ACC112 (cell line): ENCODE measurements around the gene LRPPRC.

ENCODE experiments used
- H2AFZ ChIP-seq: fragments of 200-600 bp; sonication (generic); one replicate; pipeline ENCODE4 v1.6.0; 2017; ENCODE audit warnings: antibody characterized with exemption, low read length; ENCODE audit not compliant: unreplicated experiment
- H3K27ac ChIP-seq: fragments of 200-600 bp; sonication (generic); 2 replicates; pipeline ENCODE4 v1.5.1; 2014; ENCODE audit warnings: low read depth, mild to moderate bottlenecking, antibody characterized with exemption, low read length, moderate library complexity
- H3K27me3 ChIP-seq: fragments of 200-600 bp; sonication (generic); 2 replicates; pipeline ENCODE4 v1.6.1; 2014; ENCODE audit warnings: mild to moderate bottlenecking, antibody characterized with exemption, low read length, moderate library complexity, mixed read lengths; ENCODE audit not compliant: insufficient read depth
- H3K36me3 ChIP-seq: fragments of 200-600 bp; sonication (generic); 2 replicates; pipeline ENCODE4 v1.6.1; 2016; ENCODE audit warnings: mild to moderate bottlenecking, antibody characterized with exemption, low read length, moderate library complexity, mixed read lengths; ENCODE audit not compliant: insufficient read depth
- H3K4me1 ChIP-seq: fragments of 200-600 bp; sonication (generic); one replicate; pipeline ENCODE4 v1.6.1; 2016; ENCODE audit warnings: low read length, mixed read lengths; ENCODE audit not compliant: insufficient read depth, unreplicated experiment, control insufficient read depth
- H3K4me3 ChIP-seq: fragments of 200-600 bp; sonication (generic); 2 replicates; pipeline ENCODE4 v1.5.1; 2014; ENCODE audit warnings: mild to moderate bottlenecking, low read depth, low read length
- H3K79me2 ChIP-seq: fragments of 200-600 bp; sonication (generic); one replicate; pipeline ENCODE4 v1.6.0; 2016; ENCODE audit warnings: low read length; ENCODE audit not compliant: control insufficient read depth, unreplicated experiment, insufficient read depth

LRPPRC gene

GRCh38 chr2:44010266-44010665 is 14.5 kb upstream of the LRPPRC start:
- no peak overlapping the region for H2AFZ ChIP-seq
- no peak overlapping the region for H3K27ac ChIP-seq

GRCh38 chr2:44009136-44009735 is 13.4 kb upstream of the LRPPRC start:
- no peak overlapping the region for H3K4me3 ChIP-seq

More at GRCh38 chr2:44010266-44010665, 14.5 kb upstream of the LRPPRC start:
- Histone ChIP-seq H3K36me3 (no peaks in the 10 kb centered on the region), H3K4me3 (no peak overlapping the region), H3K4me1 (no peaks in the 10 kb centered on the region), H3K27me3 (peaks cover 68% of the 10 kb centered on the region), H3K79me2 (no peaks in the 10 kb centered on the region)

GRCh38 chr2:44005846-44006245 is 10.1 kb upstream of the LRPPRC start:
- H3K4me3 ChIP-seq: no peak overlapping the region
- no peaks in the 10 kb centered on the region for H3K4me1 ChIP-seq
- peaks cover 66% of the 10 kb centered on the region for H3K27me3 ChIP-seq
- no peak overlapping the region for H2AFZ ChIP-seq
- no peaks in the 10 kb centered on the region for H3K79me2 ChIP-seq
- no peaks in the 10 kb centered on the region for H3K36me3 ChIP-seq
- H3K27ac ChIP-seq: no peak overlapping the region

More at GRCh38 chr2:44009136-44009735, 13.4 kb upstream of the LRPPRC start:
- Histone ChIP-seq H2AFZ (no peak overlapping the region), H3K36me3 (no peaks in the 10 kb centered on the region), H3K4me1 (no peaks in the 10 kb centered on the region), H3K27me3 (peaks cover 62% of the 10 kb centered on the region), H3K27ac (no peak overlapping the region), H3K79me2 (no peaks in the 10 kb centered on the region)

- no peak overlapping the region for H3K4me3 ChIP-seq
- no peak overlapping the region for H2AFZ ChIP-seq
- H3K79me2 ChIP-seq: no peaks in the 10 kb centered on the region
- H3K36me3 ChIP-seq: no peaks in the 10 kb centered on the region
- no peak overlapping the region for H3K27ac ChIP-seq
- no peaks in the 10 kb centered on the region for H3K4me1 ChIP-seq
- peaks cover 57% of the 10 kb centered on the region for H3K27me3 ChIP-seq
Measured at GRCh38 chr2:44004735-44005602, 9.2 kb upstream of the LRPPRC start.

GRCh38 chr2:44001716-44002115 is 5.9 kb upstream of the LRPPRC start:
- no peaks in the 10 kb centered on the region for H3K36me3 ChIP-seq
- no peaks in the 10 kb centered on the region for H3K4me1 ChIP-seq
- no peaks in the 10 kb centered on the region for H3K79me2 ChIP-seq
- peaks cover 35% of the 10 kb centered on the region for H3K27me3 ChIP-seq
- no peak overlapping the region for H2AFZ ChIP-seq
- H3K4me3 ChIP-seq: no peak overlapping the region
- H3K27ac ChIP-seq: no peak overlapping the region

GRCh38 chr2:43998263-43998662 is 2.5 kb upstream of the LRPPRC start:
- Histone ChIP-seq H2AFZ (no peak overlapping the region), H3K27me3 (peaks cover 22% of the 10 kb centered on the region), H3K27ac (no peak overlapping the region), H3K79me2 (peaks cover 25% of the 10 kb centered on the region), H3K36me3 (peaks cover 7% of the 10 kb centered on the region; the same call in 1 of the 2 replicates), H3K4me1 (peaks cover 14% of the 10 kb centered on the region), H3K4me3 (no peak overlapping the region)

GRCh38 chr2:43993437-43993836 is 2.4 kb downstream of the LRPPRC start:
- Histone ChIP-seq H2AFZ (no peak overlapping the region), H3K4me3 (peak overlapping the region; percentile 100), H3K36me3 (peaks cover 24% of the 10 kb centered on the region), H3K27me3 (no peaks in the 10 kb centered on the region), H3K27ac (no peak overlapping the region), H3K4me1 (peaks cover 17% of the 10 kb centered on the region), H3K79me2 (peaks cover 73% of the 10 kb centered on the region)

- H2AFZ ChIP-seq: no peak overlapping the region
- H3K36me3 ChIP-seq: peaks cover 31% of the 10 kb centered on the region
- H3K27ac ChIP-seq: no peak overlapping the region
- H3K79me2 ChIP-seq: peaks cover 92% of the 10 kb centered on the region
- H3K4me1 ChIP-seq: peaks cover 14% of the 10 kb centered on the region
- H3K27me3 ChIP-seq: no peaks in the 10 kb centered on the region
- no peak overlapping the region for H3K4me3 ChIP-seq
Measured at GRCh38 chr2:43989545-43989944, 6.2 kb downstream of the LRPPRC start.

GRCh38 chr2:43986600-43986999 is 9.2 kb downstream of the LRPPRC start:
- no peaks in the 10 kb centered on the region for H3K4me1 ChIP-seq
- no peak overlapping the region for H3K27ac ChIP-seq
- H2AFZ ChIP-seq: no peak overlapping the region
- no peaks in the 10 kb centered on the region for H3K27me3 ChIP-seq
- H3K36me3 ChIP-seq: peaks cover 10% of the 10 kb centered on the region
- H3K4me3 ChIP-seq: no peak overlapping the region
- peaks cover 82% of the 10 kb centered on the region for H3K79me2 ChIP-seq

- H3K27ac ChIP-seq: no peak overlapping the region
- no peaks in the 10 kb centered on the region for H3K27me3 ChIP-seq
- H3K79me2 ChIP-seq: peaks cover 70% of the 10 kb centered on the region
- no peak overlapping the region for H2AFZ ChIP-seq
- no peak overlapping the region for H3K4me3 ChIP-seq
- H3K36me3 ChIP-seq: peaks cover 6% of the 10 kb centered on the region
- no peaks in the 10 kb centered on the region for H3K4me1 ChIP-seq
Measured at GRCh38 chr2:43985359-43985758, 10.4 kb downstream of the LRPPRC start.

GRCh38 chr2:43984533-43984932 is 11.3 kb downstream of the LRPPRC start:
- Histone ChIP-seq H3K27me3 (no peaks in the 10 kb centered on the region), H3K79me2 (peaks cover 61% of the 10 kb centered on the region), H3K4me1 (no peaks in the 10 kb centered on the region), H3K4me3 (no peak overlapping the region), H3K27ac (no peak overlapping the region), H2AFZ (no peak overlapping the region), H3K36me3 (peaks cover 10% of the 10 kb centered on the region)
